Measurements from ENCODE around the gene CERKL. TPM values are rescaled to one million over a fixed set of nuclear protein-coding genes. Genes with fewer than 3 reads are reported as not detected.

CERKL gene
- total RNA-seq, 1 donor from 2014 or later: not detected

Other genes starting within 250 kb of the CERKL start
- 1.8 TPM for gene ITGA4, start 199.7 kb downstream of the CERKL start, total RNA-seq
- gene NEUROD1, start 23.4 kb upstream of the CERKL start, total RNA-seq: not detected
- 64.5 TPM for gene ITPRID2, start 234.6 kb upstream of the CERKL start, total RNA-seq

Measured in Right ventricle myocardium inferior (tissue), 1 donor.